Panc1 (cell line): ENCODE results near the gene NDUFS6. TPM values are rescaled to one million over a fixed set of nuclear protein-coding genes. Genes with fewer than 3 reads are reported as not detected.

Experiments used
- ATAC-seq: fragments of 200-7000 bp; cut with Tn5 transposase; 2 replicates; pipeline ENCODE4 v1.9.1; 2020; ENCODE audit warnings: mild to moderate bottlenecking, moderate library complexity
- BruUV-seq: library from RNA; stranded (reverse); fragments of 400-500 nt; replicated peaks from 2 replicates; lab custom pipeline; 2021; lab: Mats Ljungman, UMichigan
- CTCF ChIA-PET: fragments of 300-600 bp; sonication (Branson Sonifier 250); formaldehyde crosslinking; loops from one replicate; lab custom pipeline; 2022; ENCODE audit warnings: antibody characterized with exemption; lab: Charles Lee
- POLR2A ChIA-PET: fragments of 300-600 bp; sonication (Branson Sonifier 250); formaldehyde crosslinking; loops from one replicate; lab custom pipeline; 2022; ENCODE audit warnings: antibody characterized with exemption; lab: Charles Lee
- DNase-seq: peaks from one replicate; pipeline ENCODE4 v3.0.0-alpha.2; 2010; ENCODE audit warnings: low read depth, low spot score
- H3K27ac ChIP-seq: 2 replicates; pipeline ENCODE4 v1.5.1; 2011; ENCODE audit warnings: mild to moderate bottlenecking, low read length, inconsistent platforms
- H3K27me3 ChIP-seq: fragments of 200-500 bp; sonication (Bioruptor generic); 2 replicates; pipeline ENCODE4 v1.6.0; 2014; ENCODE audit warnings: low read length, inconsistent platforms; ENCODE audit not compliant: control insufficient read depth, insufficient read depth
- H3K36me3 ChIP-seq: fragments of 200-500 bp; sonication (Bioruptor generic); 2 replicates; pipeline ENCODE4 v1.5.1; 2014; ENCODE audit warnings: inconsistent platforms, mild to moderate bottlenecking, low read length, moderate library complexity; ENCODE audit not compliant: control insufficient read depth, insufficient read depth
- H3K4me1 ChIP-seq: 2 replicates; pipeline ENCODE4 v1.5.1; 2011; ENCODE audit warnings: inconsistent platforms, mild to moderate bottlenecking, low read length, moderate library complexity; ENCODE audit not compliant: control insufficient read depth, insufficient read depth
- H3K4me3 ChIP-seq, 2 experiments: 2 replicates each; pipeline ENCODE4 v1.5.1; 2011 to 2012; ENCODE audit warnings: low read depth in 2 of 2, low read length in 2 of 2, mild to moderate bottlenecking in 2 of 2, inconsistent platforms in 1 of 2, moderate library complexity in 1 of 2
- H3K9me3 ChIP-seq: fragments of 200-500 bp; sonication (Bioruptor generic); 2 replicates; pipeline ENCODE4 v1.5.1; 2014; ENCODE audit warnings: low read depth, mild to moderate bottlenecking, inconsistent platforms, low read length, moderate library complexity; ENCODE audit not compliant: control insufficient read depth, insufficient read depth
- POLR2AphosphoS5 ChIP-seq: IDR thresholded peaks from 2 replicates; pipeline ENCODE4 v1.6.1; 2012; ENCODE audit warnings: mild to moderate bottlenecking, low read depth, low read length, moderate library complexity
- SIN3A ChIP-seq: IDR thresholded peaks from 2 replicates; pipeline ENCODE4 v1.6.1; 2012; ENCODE audit warnings: low read depth, mild to moderate bottlenecking, low read length, moderate library complexity, borderline replicate concordance; ENCODE audit not compliant: insufficient read depth
- TCF7L2 ChIP-seq: IDR thresholded peaks from 2 replicates; pipeline ENCODE4 v1.6.1; 2011; ENCODE audit warnings: mild to moderate bottlenecking, low read depth, low read length, inconsistent platforms
- in situ Hi-C: cut with HindIII; loops from 2 replicates; pipeline ENCODE4 v1.10.0; 2016; ENCODE audit warnings: low sequenced_read_pairs, low pct_unique_long_range_greater_than_20kb
- intact Hi-C: fragments of 100-400 bp; cut with micrococcal nuclease; formaldehyde crosslinking; loops from one replicate; pipeline ENCODE4 v1.10.0; 2022; ENCODE audit not compliant: unreplicated experiment
- total RNA-seq: library from RNA; stranded (reverse); gene quantifications from one replicate; pipeline ENCODE4 v1.2.1, GENCODE V29; 2021; ENCODE audit not compliant: unreplicated experiment
- TF ChIP-seq, protein P1 (sequence below), 2 experiments: IDR thresholded peaks; 2 replicates each; pipeline ENCODE4 v1.6.1; 2011 to 2012; ENCODE audit warnings: low read depth in 2 of 2, control low read depth in 1 of 2, low read length in 1 of 2, mild to moderate bottlenecking in 1 of 2, moderate library complexity in 1 of 2; ENCODE audit not compliant: insufficient read depth in 1 of 2
- TF ChIP-seq, protein P2 (sequence below): fragments of 450-650 bp; IDR thresholded peaks from 2 replicates; pipeline ENCODE4 v1.5.1; 2017; ENCODE audit warnings: mild to moderate bottlenecking

NDUFS6 gene
- total RNA-seq, 1 experiment from 2014 or later: 70.6 TPM

DNA sequence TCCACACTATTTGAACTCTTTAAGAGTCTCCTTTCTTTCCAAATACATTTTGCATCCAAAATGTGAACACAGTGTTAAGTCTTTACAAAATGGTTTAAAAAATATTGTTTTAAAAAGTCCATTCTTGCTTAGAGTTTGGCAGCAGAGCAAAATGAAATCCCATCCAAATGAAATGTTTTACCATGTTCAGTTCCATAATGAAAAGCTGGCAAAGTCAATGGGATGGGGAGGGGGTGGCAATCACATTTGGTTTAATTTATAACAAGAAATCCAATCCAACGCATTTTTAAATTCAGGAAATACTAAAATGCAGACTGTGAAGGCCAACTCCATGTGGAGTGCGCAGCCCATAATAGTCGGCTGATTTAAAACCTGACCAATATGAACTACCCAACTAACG lies 41.0 kb upstream of the NDUFS6 start:
- Histone ChIP-seq H3K9me3 (no peaks in the 10 kb centered on the region), H3K4me3 (no peak overlapping the region), H3K4me1 (no peaks in the 10 kb centered on the region), H3K36me3 (no peaks in the 10 kb centered on the region), H3K27me3 (no peaks in the 10 kb centered on the region), H3K27ac (no peak overlapping the region)
- ChIA-PET POLR2A (no interaction called here), CTCF (no interaction called here)
- in situ Hi-C loops (no loop called here), intact Hi-C loops (no loop called here)
- TF ChIP-seq, protein P1, sequence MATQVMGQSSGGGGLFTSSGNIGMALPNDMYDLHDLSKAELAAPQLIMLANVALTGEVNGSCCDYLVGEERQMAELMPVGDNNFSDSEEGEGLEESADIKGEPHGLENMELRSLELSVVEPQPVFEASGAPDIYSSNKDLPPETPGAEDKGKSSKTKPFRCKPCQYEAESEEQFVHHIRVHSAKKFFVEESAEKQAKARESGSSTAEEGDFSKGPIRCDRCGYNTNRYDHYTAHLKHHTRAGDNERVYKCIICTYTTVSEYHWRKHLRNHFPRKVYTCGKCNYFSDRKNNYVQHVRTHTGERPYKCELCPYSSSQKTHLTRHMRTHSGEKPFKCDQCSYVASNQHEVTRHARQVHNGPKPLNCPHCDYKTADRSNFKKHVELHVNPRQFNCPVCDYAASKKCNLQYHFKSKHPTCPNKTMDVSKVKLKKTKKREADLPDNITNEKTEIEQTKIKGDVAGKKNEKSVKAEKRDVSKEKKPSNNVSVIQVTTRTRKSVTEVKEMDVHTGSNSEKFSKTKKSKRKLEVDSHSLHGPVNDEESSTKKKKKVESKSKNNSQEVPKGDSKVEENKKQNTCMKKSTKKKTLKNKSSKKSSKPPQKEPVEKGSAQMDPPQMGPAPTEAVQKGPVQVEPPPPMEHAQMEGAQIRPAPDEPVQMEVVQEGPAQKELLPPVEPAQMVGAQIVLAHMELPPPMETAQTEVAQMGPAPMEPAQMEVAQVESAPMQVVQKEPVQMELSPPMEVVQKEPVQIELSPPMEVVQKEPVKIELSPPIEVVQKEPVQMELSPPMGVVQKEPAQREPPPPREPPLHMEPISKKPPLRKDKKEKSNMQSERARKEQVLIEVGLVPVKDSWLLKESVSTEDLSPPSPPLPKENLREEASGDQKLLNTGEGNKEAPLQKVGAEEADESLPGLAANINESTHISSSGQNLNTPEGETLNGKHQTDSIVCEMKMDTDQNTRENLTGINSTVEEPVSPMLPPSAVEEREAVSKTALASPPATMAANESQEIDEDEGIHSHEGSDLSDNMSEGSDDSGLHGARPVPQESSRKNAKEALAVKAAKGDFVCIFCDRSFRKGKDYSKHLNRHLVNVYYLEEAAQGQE (IDR thresholded peaks at IDR 0.05; ENCODE audit: insufficient read depth in 1 of 2, low read depth in 2 of 2, low read length in 1 of 2): no peak
- TF ChIP-seq TCF7L2: no peak
- no peak for TF ChIP-seq POLR2AphosphoS5
- no peak for TF ChIP-seq SIN3A
- TF ChIP-seq, protein P2, sequence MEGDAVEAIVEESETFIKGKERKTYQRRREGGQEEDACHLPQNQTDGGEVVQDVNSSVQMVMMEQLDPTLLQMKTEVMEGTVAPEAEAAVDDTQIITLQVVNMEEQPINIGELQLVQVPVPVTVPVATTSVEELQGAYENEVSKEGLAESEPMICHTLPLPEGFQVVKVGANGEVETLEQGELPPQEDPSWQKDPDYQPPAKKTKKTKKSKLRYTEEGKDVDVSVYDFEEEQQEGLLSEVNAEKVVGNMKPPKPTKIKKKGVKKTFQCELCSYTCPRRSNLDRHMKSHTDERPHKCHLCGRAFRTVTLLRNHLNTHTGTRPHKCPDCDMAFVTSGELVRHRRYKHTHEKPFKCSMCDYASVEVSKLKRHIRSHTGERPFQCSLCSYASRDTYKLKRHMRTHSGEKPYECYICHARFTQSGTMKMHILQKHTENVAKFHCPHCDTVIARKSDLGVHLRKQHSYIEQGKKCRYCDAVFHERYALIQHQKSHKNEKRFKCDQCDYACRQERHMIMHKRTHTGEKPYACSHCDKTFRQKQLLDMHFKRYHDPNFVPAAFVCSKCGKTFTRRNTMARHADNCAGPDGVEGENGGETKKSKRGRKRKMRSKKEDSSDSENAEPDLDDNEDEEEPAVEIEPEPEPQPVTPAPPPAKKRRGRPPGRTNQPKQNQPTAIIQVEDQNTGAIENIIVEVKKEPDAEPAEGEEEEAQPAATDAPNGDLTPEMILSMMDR: no peak
- ATAC-seq: no peak
- BruUV-seq: no TSS peak
- DNase-seq: no peak

DNA sequence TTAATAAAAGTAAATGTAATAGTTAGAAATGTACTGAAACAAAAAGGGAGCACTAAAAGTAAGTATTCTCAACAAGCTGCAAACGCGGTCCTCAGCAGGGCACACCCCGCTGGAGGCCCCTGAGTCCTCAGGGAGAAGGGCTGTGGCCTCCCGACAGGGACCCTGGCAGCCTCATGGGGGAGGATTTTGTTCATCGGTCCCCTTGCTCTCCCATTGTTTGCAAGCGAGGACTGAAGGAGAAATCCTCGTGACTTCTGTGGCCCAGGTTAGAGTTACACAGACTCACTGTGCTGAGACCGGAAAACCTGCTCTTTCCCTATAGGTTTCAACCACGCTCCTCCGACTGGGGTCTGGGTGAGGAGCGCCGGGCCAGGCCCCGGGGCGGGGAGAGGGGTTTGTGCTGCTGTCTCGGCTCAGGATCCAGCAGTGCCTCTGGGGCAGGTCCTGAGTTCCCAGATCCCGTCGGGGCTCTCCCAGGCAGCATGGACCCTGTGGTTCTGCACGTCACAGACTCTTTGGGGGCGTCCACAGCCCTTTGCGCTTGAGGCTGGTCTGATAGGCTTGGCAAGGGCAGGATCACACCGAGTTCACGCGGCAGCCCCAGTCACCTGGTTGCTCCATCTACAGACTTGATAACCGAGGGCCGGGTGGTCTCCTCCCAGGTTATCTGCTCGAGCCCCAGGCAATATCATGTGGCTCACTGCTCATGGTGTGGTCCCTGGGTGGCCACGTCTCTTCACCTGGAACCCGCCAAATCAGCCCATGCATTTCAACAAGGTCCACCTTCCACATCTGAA lies 40.4 kb upstream of the NDUFS6 start:
- BruUV-seq: no TSS peak
- DNase-seq (no peak), ATAC-seq (no peak)
- ChIA-PET CTCF (no interaction called here), POLR2A (no interaction called here)
- no peaks in the 10 kb centered on the region for H3K36me3 ChIP-seq
- no peaks in the 10 kb centered on the region for H3K27me3 ChIP-seq
- H3K4me3 ChIP-seq: no peak overlapping the region
- H3K4me1 ChIP-seq: no peaks in the 10 kb centered on the region
- H3K9me3 ChIP-seq: no peaks in the 10 kb centered on the region
- H3K27ac ChIP-seq: no peak overlapping the region
- TF ChIP-seq, protein P1 (IDR thresholded peaks at IDR 0.05; ENCODE audit: insufficient read depth in 1 of 2, low read depth in 2 of 2, low read length in 1 of 2): no peak
- TF ChIP-seq TCF7L2 (no peak), SIN3A (no peak), POLR2AphosphoS5 (no peak)
- TF ChIP-seq, protein P2: no peak
- intact Hi-C loops (no loop called here), in situ Hi-C loops (no loop called here)
